SH-SY5Y (cell line): ENCODE results near the gene C10orf90.

Source experiments
- GATA2 ChIP-seq: IDR thresholded peaks from 2 replicates; pipeline ENCODE4 v1.6.1; 2011; ENCODE audit warnings: mild to moderate bottlenecking, low read depth, low read length
- GATA3 ChIP-seq: IDR thresholded peaks from 2 replicates; pipeline ENCODE4 v1.6.1; 2011; ENCODE audit warnings: low read depth, mild to moderate bottlenecking, low read length, moderate library complexity

DNA sequence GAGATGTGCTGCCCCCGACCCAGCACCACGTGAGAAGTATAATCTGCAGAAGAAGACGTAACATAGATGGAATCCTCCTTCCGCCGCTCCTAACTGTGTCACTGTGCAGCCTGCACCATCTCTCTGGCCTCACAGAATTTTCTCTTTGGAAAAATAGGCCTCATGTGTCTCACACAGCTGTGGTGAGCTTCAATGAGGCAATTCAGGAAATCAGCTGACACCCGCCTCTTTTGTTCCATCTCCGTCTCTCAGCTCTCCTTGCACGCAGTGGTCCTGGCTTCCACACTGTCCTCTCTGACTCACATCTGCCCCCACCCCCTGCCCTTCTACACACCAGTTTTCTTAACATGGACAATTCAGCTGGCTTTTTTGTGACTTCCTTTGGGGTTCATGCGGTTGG is 7.2 kb downstream of the C10orf90 start:
- TF ChIP-seq GATA2 = no peak
- TF ChIP-seq GATA3 = no peak
